Activated naive CD8-positive, alpha-beta T cell treated with anti-CD3 and anti-CD28 coated beads, Interleukin-2, amount 50 U/mL, for 16 hours (primary cell): ENCODE measurements around the gene RETREG1.
"Not testable (repeated sequence)": the region's sequence is repeated elsewhere in the genome, so short reads cannot be mapped to it uniquely, and the experiment has no call there.

ENCODE experiments used
- DNase-seq: peaks from one replicate; pipeline ENCODE4 v3.0.0-alpha.2; 2020; ENCODE audit warnings: low read depth, low spot score

Gene RETREG1

DNA sequence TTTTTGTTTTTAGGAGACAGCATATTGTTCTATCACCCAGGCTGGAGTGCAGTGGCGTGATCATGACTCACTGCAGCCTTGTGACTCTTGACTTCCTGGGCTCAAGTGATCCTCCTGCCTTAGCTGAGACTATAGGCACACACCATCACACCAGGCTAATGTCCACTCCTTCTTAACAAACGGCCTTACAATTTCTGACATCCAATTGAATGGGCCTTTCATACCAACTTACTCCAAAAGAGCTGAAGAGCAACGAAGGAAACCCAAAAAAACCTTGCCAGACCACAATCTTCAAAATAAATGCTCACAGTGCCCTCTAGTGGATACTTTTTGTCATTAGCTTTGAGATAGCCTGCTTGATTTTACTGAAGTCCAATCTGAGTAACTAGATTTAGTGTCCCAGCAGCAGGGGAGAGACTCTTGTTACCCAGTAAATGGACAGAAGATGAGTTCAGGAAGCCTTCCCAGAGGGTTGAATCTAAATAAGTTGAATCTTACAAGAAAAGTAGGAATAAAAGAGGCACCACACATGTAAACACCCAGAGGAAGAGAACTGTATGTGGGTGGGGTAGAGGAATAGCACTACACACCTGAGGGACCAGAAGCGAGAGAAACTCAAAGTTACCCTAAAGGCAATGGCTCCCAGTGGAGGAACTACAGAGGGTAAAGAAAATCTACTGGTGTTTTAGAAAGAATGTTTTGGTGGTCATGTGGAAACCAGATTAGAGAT lies 160.5 kb downstream of the RETREG1 start:
- DNase-seq = no peak

DNA sequence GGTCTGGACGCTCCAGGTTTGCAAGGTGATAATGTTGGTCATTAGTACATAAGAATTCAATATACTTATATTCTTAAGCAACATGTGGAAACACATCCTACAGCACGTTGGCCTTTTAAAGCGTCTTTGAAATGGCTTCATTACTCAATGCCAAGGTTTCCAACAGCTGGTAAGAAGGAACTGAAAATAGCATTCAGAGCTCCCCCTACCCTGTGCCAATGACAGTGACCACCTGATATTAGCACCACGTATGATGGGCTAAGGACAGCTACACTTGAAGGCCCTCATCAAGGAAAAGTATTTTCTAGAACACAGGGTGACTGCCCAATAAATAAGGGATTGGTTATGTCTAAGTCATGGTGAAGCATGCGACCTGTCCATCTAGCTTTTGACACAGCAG lies 161.1 kb downstream of the RETREG1 start:
- DNase-seq = no peak

DNA sequence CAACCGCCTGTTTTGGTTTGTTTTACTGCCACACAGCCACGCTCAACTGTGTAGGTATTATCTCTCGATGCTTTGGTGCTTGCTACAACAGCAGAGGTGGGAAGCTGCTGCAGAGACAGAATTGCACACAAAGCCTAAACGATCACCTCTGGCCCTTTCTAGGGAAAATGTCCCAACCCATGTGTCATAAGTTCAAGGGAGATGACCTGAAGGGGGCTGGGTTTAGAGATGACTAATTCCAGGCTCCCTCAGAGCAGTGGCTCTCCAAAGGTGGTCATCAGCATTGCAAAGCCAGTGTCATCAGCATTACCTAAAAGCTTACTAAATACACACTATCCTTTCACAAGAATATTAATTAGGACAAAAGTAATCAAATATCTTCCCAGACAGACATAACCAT lies 162.1 kb downstream of the RETREG1 start:
- no peak for DNase-seq

- DNase-seq = no peak
These were observed 163.2 kb downstream of the RETREG1 start for GRCh38 chr5:16453609-16454008.

DNA sequence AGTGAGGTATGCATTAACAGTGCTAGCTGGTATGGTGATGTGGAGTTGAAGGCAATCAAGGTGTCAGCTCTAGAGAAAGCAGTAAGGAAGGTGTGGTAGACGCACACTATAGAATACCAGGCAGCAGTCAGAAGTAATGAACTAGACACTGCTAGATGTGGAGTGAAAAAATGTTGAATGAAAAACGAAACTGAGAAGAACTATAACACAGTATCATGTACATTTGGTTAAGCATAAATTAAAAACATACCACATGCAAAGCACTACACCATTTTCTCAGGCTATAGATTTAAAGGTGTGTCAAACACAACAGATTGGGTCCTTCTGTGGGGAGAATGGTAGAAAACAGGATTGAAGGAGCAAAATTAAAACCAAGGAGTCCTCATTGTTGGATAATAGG lies 166.6 kb downstream of the RETREG1 start:
- DNase-seq = no peak

DNA sequence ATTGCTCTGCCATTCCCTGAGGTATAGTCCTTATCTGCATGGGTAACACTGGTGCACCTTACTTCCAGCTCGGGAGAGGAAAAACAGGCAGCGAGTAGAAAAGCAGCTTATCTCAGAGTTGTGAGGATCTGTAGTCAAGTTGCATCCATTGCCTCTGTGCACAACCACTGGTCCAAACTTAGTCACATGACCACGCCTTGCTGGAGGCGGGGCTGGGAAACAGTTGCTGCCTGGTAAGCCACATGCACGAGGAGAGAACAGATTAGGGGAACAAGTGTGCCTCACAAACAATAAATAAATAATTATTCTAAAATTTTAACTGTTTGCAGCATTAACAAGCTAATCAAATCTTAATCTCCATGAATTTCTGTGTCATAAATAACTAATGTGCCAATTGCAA lies 169.8 kb downstream of the RETREG1 start:
- no peak for DNase-seq

- no peak for DNase-seq
These were observed 178.8 kb downstream of the RETREG1 start for GRCh38 chr5:16437977-16438376.

- not testable (repeated sequence) for DNase-seq
These were observed 180.6 kb downstream of the RETREG1 start for GRCh38 chr5:16436065-16436682.

DNA sequence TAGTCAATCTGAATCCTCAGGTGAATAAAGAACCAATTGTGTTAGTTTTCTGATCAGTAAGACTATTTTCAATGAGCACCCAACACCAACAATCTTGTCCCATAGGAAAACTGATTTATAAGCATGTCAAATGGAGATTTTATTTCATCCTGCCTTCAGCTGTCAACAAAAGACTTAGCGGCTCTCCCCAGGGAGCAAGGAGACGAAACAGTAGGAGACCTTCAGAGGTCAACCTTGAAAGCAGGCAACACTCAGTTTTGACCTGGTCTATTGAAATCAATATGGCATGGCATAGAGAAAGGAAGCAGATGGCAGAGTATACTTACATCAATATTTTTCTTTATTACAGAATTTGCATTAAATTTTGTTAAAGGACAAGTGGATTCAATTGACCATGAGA lies 185.3 kb downstream of the RETREG1 start:
- DNase-seq = no peak

GRCh38 chr5:16430349-16431089 lies 186.3 kb downstream of the RETREG1 start:
- DNase-seq = no peak

DNA sequence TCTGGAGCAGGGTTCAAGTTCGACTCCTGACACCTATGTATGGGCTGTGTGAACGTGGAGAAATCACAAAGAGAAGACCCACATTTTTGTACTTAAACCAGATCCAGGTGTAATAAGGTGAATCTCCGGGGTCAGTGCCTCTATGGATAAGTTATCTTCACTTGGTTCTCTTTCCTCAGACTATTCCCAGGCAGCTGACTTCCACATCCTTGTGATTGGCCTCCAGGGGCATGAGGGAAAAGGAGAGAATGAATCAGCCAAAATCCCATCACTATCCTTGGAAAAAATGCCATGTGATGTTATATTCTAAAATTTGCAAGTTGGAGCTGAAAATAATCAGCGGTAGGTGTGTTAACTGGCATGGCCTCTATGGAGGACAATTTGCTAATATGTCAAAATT lies 188.4 kb downstream of the RETREG1 start:
- no peak for DNase-seq

- DNase-seq = no peak
These were observed 189.2 kb downstream of the RETREG1 start for GRCh38 chr5:16427587-16427986.
